HG03520 (cell line): Measurements from ENCODE around the gene ZNF678.

Source experiments
- ATAC-seq: cut with Tn5 transposase; IDR thresholded peaks from one replicate; pipeline ENCODE4 v1.9.1; 2021; ENCODE audit warnings: mild to moderate bottlenecking, moderate library complexity; ENCODE audit not compliant: unreplicated experiment

ZNF678 gene

DNA sequence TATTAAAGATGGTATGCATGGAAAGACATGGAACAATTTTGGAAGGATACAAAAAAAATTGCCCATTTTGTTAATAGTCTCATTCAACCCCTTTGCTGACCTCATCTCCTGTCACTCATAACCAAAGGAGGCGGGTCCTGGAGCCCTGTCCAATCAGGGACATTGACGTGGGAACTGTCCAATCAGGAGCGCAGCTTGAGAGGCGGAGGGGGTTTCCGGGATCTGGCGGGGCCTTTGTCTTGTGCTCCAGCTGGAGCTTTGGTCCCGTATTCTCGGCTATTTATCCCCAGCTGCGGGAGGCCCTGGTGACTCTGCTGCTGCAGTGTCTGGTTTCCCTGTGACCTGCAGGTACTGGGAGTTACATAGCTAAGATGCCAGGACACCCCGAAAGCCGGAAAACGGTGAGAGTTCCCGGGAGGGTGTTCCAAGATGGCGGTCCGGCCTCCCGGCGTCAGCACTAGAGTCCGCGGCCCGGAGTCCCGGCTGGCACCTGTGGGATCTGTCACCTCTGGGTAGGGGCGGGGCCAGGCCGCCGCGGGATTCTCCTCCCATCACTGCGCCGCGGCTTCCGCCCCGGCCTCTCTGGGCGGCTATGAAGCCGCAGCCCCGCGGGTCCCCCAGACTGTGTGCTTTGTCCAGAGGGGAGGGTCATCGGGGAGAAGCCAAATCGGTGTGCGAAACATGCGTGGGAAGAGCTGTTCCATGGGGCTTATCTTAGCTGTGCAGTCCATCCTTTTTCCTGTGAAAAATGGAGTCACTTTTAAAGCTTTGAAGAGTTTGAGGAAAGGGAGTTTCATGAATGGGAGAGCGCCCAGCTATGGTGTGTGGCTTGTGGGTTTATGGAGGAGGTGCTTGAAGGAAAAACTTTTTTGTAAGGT, at the start of gene ZNF678:
Gene ZNF678 (plus strand): TSS at position 233 of the 878 bp plus-strand sequence. CDS start 87,436 bp downstream, outside the sequence.
- ATAC-seq: peak; percentile 93

GRCh38 chr1:227518876-227519275, 44.5 kb upstream of the ZNF678 start:
- no peak for ATAC-seq

- ATAC-seq: no peak
Measured at GRCh38 chr1:227521782-227522181, 41.6 kb upstream of the ZNF678 start.

DNA sequence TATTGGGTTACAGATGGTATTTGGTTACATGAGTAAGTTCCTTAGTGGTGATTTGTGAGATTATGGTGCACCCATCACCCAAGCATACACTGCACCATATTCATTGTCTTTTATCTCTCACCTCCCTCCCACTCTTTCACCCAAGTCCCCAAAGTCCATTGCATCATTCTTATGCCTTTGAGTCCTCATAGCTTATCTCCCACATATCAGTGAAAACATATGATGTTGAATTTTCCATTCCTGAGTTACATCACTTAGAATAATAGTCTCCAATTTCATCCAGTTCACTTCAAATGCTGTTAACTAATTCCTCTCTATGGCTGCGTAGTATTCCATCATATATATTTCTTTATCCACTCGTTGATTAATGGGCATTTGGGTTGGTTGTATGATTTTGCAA, 36.8 kb upstream of the ZNF678 start:
- ATAC-seq: no peak

DNA sequence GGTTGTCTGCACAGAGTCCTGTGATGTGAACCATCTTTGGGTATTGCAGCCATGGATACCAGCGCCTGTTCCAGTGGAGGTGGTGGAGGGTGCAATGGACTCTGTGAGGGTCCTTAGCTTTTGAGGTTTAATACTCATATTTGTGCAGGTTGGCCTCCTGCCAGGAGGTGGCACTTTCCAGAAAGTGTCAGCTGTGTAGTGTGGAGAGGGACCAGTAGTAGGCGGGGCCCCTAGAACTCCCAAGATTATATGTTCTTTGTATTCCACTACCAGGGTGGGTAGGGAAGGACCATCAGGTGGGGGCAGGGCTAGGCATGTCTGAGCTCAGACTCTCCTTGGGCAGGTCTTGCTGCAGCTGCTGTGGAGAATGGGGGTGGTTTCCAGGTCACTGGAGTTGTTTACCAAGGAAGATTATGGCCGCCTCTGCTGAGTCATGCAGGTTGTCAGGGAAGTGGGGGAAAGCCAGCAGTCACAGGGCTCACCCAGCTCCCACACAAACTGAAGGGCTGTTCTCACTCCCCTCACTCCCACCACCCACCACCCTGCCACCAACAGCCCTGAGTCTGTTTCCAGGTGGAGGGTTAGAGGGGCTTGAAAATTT, 31.2 kb upstream of the ZNF678 start:
- ATAC-seq: no peak

GRCh38 chr1:227540170-227541098, 22.9 kb upstream of the ZNF678 start:
- ATAC-seq: no peak

DNA sequence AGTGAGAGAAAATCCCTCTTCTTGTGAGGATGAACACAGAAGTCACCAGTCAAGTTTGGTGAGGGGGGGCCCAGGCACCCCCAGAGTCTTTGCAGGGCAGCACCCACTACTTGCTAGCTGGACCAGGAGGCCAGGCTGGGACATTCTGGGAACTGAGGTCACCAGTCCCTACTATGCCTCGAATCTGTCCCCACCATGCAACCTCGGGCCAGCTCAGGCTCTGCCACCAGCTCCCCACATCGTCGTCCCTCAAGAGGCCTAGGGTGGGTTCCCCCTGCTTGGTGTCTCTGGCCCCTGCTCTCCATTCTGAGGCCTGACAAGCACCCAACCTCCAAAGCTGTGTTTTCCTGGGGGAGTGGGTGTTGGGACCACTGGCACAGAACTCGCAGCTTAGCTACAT, 22.2 kb upstream of the ZNF678 start:
- ATAC-seq: no peak

- no peak for ATAC-seq
Measured at GRCh38 chr1:227541796-227542152, 21.6 kb upstream of the ZNF678 start.

- ATAC-seq: peak; percentile 96
Measured at GRCh38 chr1:227542153-227543120, 20.9 kb upstream of the ZNF678 start.

GRCh38 chr1:227543283-227544066, 19.9 kb upstream of the ZNF678 start:
- ATAC-seq: no peak

DNA sequence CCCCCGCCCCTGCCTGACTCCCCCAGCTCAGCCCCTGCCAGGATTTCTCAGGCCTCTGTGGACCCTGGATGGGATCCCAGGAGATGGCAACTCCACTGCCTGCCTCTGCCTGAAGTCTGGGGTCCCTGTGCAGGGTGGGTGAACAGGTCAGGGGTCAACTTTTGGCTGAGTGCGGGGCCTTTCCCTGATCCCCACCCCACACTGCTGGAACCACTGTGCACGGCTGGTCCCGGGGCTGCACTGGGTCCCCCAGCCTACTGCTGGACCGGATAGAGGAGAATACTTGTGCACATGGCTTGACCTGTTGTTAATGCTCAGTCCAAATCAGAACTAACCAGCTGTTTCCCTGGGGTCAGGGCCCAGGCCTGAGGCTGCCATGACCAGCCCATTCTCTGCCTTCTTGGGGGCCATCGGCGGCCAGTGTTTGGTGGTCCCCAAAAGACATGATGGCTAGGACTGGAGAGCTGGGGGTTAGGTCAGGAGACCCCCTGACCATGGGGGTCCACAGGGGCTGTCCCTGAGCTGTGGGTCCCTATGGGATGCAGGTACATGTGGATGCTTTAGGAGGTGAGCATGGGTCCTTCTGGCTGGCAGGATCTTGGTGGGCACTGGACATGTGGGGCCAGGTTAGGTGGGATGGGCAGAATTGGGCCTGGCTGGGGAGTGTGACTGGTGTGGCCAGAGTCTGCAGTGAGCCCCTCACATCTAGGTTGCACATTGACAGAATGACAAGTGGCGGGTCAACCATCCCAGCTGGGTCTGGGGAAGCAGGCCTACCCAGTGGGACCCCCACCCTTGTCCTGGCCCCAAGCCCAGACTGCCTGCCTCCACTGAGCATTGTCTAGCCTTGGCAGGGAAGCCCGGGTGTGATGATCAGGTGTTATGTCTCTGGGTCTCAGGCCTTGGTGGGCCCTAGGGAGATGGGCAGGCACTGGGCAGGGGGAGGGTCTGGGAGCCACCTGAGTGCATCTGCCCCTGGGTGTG, 19.0 kb upstream of the ZNF678 start:
- ATAC-seq: no peak

DNA sequence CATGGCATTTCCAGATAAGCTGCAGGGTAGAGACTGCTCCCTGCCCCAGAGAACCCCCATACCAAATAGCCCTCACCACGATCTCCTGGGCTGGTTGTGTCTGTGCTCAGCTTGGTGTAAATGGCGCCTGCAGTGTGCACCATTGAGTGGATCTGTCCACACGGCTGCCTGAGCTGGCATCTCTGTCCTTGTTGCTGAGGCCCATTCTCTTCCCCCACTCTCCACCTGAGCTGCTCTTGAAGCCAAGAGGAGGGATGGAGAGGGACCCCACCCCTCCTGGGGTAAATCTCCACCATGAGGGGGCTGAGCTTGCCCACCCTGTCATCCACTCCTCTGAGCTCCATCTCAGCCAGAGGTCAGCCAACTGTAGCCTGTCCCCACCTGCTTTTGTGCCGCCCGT, 18.0 kb upstream of the ZNF678 start:
- no peak for ATAC-seq

DNA sequence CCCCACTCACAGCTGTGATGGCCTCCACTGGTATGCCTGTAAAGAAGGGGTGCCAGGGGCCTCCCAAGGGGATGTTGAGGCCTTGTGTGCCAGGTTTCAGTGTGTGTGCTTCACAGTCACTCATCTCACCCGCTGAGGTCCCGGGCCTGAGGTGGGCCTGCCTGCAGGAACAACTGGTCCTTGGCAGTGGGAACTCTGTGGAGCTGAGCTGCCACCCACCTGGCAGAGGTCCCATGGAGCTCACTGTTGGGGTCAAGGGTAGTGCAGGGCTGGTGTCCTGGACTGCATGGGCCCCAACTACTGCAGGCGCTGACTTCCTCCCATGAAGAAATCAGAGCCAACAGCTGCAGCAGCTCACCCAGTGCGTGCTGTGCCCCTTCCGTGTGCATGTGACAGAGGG, 17.3 kb upstream of the ZNF678 start:
- no peak for ATAC-seq

GRCh38 chr1:227546598-227547309, 16.6 kb upstream of the ZNF678 start:
- no peak for ATAC-seq

- ATAC-seq: no peak
Measured at GRCh38 chr1:227547310-227548118, 15.8 kb upstream of the ZNF678 start.

DNA sequence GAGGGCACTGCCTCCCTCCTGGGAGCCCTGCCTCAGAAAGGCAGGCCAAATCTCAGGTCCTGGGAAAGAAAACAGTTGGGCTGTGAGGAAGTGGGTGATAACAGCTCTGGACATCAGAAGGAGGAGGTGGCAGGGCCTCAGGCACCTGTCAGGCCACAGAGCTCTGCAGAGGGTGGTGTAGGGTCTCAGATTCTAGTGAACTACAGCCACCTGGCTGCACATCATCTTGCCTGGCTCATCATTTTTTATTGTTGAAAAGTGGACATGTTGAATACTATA, 15.3 kb upstream of the ZNF678 start:
- no peak for ATAC-seq

DNA sequence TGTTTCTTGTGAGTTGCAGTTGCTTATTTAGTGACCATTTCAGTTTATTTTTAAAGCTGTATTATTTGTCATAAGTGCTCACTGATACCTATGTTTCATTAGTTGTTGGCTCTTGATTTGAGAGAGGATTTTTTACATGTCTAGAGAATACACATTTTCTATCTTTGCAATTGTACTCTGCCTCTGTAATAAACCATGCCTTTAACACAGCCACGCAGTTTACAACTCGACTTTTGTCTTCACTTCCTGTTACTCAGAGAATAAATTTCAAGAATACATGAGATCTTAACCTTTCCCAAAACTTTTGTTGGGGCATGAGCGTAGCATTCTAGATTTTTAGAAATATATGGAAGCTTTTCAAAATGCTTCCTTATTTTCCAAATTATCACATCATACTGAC, 14.9 kb upstream of the ZNF678 start:
- no peak for ATAC-seq
